ENCODE results near the gene NT5DC4. TPM values are rescaled to one million over a fixed set of nuclear protein-coding genes. Genes with fewer than 3 reads are reported as not detected.

NT5DC4 gene
- total RNA-seq, 2 experiments from 2014 or later, result not detected

- H3K4me3 Mint-ChIP-seq, result no peak overlapping the region
- H3K36me3 Mint-ChIP-seq, result peaks cover 54% of the 10 kb centered on the region
- no peak overlapping the region for H3K27ac Mint-ChIP-seq
- intact Hi-C loops (cut with micrococcal nuclease), result loop anchor here (5.0 kb wide), 1 partner anchor 62 kb away; no protein-coding TSS in a partner anchor
- ChIA-PET CTCF (interaction anchor here (1.5 to 2.3 kb wide), 2 partner anchors 11 to 125 kb away, joined by 7 to 13 read pairs; no protein-coding TSS in a partner anchor), POLR2A (no interaction called here)
- no peak for DNase-seq
- peaks cover 37% of the 10 kb centered on the region for H3K4me1 Mint-ChIP-seq (ENCODE audit: low read depth)
- H3K9me3 Mint-ChIP-seq, result no peaks in the 10 kb centered on the region
- no peaks in the 10 kb centered on the region for H3K27me3 Mint-ChIP-seq
Measured at GRCh38 chr2:112760149-112760548, 39.3 kb downstream of the NT5DC4 start.

- Mint-ChIP-seq H3K27ac (no peak overlapping the region), H3K36me3 (peaks cover 37% of the 10 kb centered on the region), H3K4me3 (no peak overlapping the region), H3K9me3 (no peaks in the 10 kb centered on the region), H3K4me1 (ENCODE audit: low read depth) (peaks cover 30% of the 10 kb centered on the region), H3K27me3 (no peaks in the 10 kb centered on the region)
- DNase-seq, result no peak
- POLR2A ChIA-PET, result no interaction called here
- intact Hi-C loops (cut with micrococcal nuclease), result loop anchor here (5.0 kb wide), 1 partner anchor 60 kb away; no protein-coding TSS in a partner anchor
- CTCF ChIA-PET, result interaction anchor here (1.2 to 2.9 kb wide), 3 partner anchors 12 to 178 kb away, joined by 4 to 23 read pairs (median 15); no protein-coding TSS in a partner anchor
Measured at GRCh38 chr2:112762276-112762675, 41.5 kb downstream of the NT5DC4 start.

- POLR2A ChIA-PET, result interaction anchor here (0.6 kb wide), 1 partner anchor 490 kb away, joined by 4 read pairs; no protein-coding TSS in a partner anchor
Measured at GRCh38 chr2:112764071-112765044, 43.5 kb downstream of the NT5DC4 start, which contains the start of gene CKAP2L. TSS of gene CKAP2L (minus strand) at chr2:112764609. CDS start at chr2:112764598, 11 bp downstream.

GRCh38 chr2:112765251-112765650 lies 44.4 kb downstream of the NT5DC4 start:
- Mint-ChIP-seq H3K27ac (peak overlapping the region; percentile 85), H3K4me3 (peak overlapping the region; percentile 90), H3K4me1 (ENCODE audit: low read depth) (peaks cover 31% of the 10 kb centered on the region), H3K36me3 (peaks cover 25% of the 10 kb centered on the region), H3K27me3 (no peaks in the 10 kb centered on the region), H3K9me3 (no peaks in the 10 kb centered on the region)
- ChIA-PET POLR2A (no interaction called here), CTCF (interaction anchor here (0.6 to 1.5 kb wide), 2 partner anchors 65 to 176 kb away, joined by 3 to 6 read pairs; no protein-coding TSS in a partner anchor)
- intact Hi-C loops (cut with micrococcal nuclease), result loop anchor here (2.0 kb wide), 1 partner anchor 40 kb away; no protein-coding TSS in a partner anchor
- peak; percentile 31 for DNase-seq

More at GRCh38 chr2:112764071-112765044, 43.5 kb downstream of the NT5DC4 start, which contains the start of gene CKAP2L:
- Mint-ChIP-seq H3K36me3 (peaks cover 26% of the 10 kb centered on the region), H3K4me3 (peak within 1 kb of the TSS; percentile 90), H3K27ac (peak within 1 kb of the TSS; percentile 85), H3K4me1 (ENCODE audit: low read depth) (peaks cover 31% of the 10 kb centered on the region), H3K27me3 (no peaks in the 10 kb centered on the region), H3K9me3 (no peaks in the 10 kb centered on the region)
- intact Hi-C loops (cut with micrococcal nuclease), result loop anchor here (1.0 to 5.0 kb wide), 4 partner anchors 15 to 117 kb away; no protein-coding TSS in a partner anchor
- peak; percentile 98 for DNase-seq
- CTCF ChIA-PET, result interaction anchor here (0.6 to 2.9 kb wide), 3 partner anchors 66 to 195 kb away, joined by 3 to 23 read pairs (median 4); no protein-coding TSS in a partner anchor

- H3K4me1 Mint-ChIP-seq (ENCODE audit: low read depth), result peaks cover 27% of the 10 kb centered on the region
- POLR2A ChIA-PET, result no interaction called here
- H3K27ac Mint-ChIP-seq, result peak overlapping the region; percentile 72
- peaks cover 8% of the 10 kb centered on the region for H3K36me3 Mint-ChIP-seq
- intact Hi-C loops (cut with micrococcal nuclease), result no loop called here
- no peaks in the 10 kb centered on the region for H3K9me3 Mint-ChIP-seq
- CTCF ChIA-PET, result interaction anchor here (1.4 to 1.9 kb wide), 2 partner anchors 18 to 118 kb away, joined by 4 to 6 read pairs; no protein-coding TSS in a partner anchor
- peak overlapping the region; percentile 12 for H3K4me3 Mint-ChIP-seq
- DNase-seq, result no peak
- no peaks in the 10 kb centered on the region for H3K27me3 Mint-ChIP-seq
Measured at GRCh38 chr2:112767693-112768330, 47.0 kb downstream of the NT5DC4 start.

GRCh38 chr2:112768432-112768831 lies 47.6 kb downstream of the NT5DC4 start:
- no peaks in the 10 kb centered on the region for H3K27me3 Mint-ChIP-seq
- H3K9me3 Mint-ChIP-seq, result no peaks in the 10 kb centered on the region
- peaks cover 20% of the 10 kb centered on the region for H3K4me1 Mint-ChIP-seq (ENCODE audit: low read depth)
- no peak for DNase-seq
- ChIA-PET CTCF (interaction anchor here (1.4 to 1.9 kb wide), 3 partner anchors 19 to 173 kb away, joined by 4 to 6 read pairs (median 5); no protein-coding TSS in a partner anchor), POLR2A (no interaction called here)
- H3K27ac Mint-ChIP-seq, result no peak overlapping the region
- H3K4me3 Mint-ChIP-seq, result no peak overlapping the region
- H3K36me3 Mint-ChIP-seq, result peaks cover 5% of the 10 kb centered on the region
- intact Hi-C loops (cut with micrococcal nuclease), result no loop called here

- Mint-ChIP-seq H3K36me3 (peaks cover 2% of the 10 kb centered on the region), H3K4me3 (no peak overlapping the region), H3K27me3 (no peaks in the 10 kb centered on the region), H3K4me1 (ENCODE audit: low read depth) (peaks cover 21% of the 10 kb centered on the region), H3K9me3 (no peaks in the 10 kb centered on the region), H3K27ac (no peak overlapping the region)
- ChIA-PET CTCF (interaction anchor here (2.7 kb wide), 1 partner anchor 23 kb away, joined by 10 read pairs; no protein-coding TSS in a partner anchor), POLR2A (no interaction called here)
- intact Hi-C loops (cut with micrococcal nuclease), result no loop called here
- no peak for DNase-seq
Measured at GRCh38 chr2:112772322-112772721, 51.5 kb downstream of the NT5DC4 start.

- Mint-ChIP-seq H3K27me3 (no peaks in the 10 kb centered on the region), H3K27ac (no peak overlapping the region), H3K36me3 (peaks cover 3% of the 10 kb centered on the region), H3K4me3 (no peak overlapping the region), H3K9me3 (no peaks in the 10 kb centered on the region), H3K4me1 (ENCODE audit: low read depth) (peaks cover 21% of the 10 kb centered on the region)
- no peak for DNase-seq
- ChIA-PET POLR2A (no interaction called here), CTCF (interaction anchor here (0.8 to 2.7 kb wide), 5 partner anchors 24 to 365 kb away, joined by 3 to 10 read pairs (median 3); no protein-coding TSS in a partner anchor)
- intact Hi-C loops (cut with micrococcal nuclease), result no loop called here
Measured at GRCh38 chr2:112772911-112773475, 52.2 kb downstream of the NT5DC4 start.

GRCh38 chr2:112773556-112773955 lies 52.7 kb downstream of the NT5DC4 start:
- ChIA-PET POLR2A (no interaction called here), CTCF (interaction anchor here (0.8 to 2.7 kb wide), 5 partner anchors 24 to 365 kb away, joined by 3 to 10 read pairs (median 3); no protein-coding TSS in a partner anchor)
- H3K9me3 Mint-ChIP-seq, result no peaks in the 10 kb centered on the region
- H3K4me1 Mint-ChIP-seq (ENCODE audit: low read depth), result peaks cover 16% of the 10 kb centered on the region
- no peaks in the 10 kb centered on the region for H3K27me3 Mint-ChIP-seq
- peaks cover 3% of the 10 kb centered on the region for H3K36me3 Mint-ChIP-seq
- intact Hi-C loops (cut with micrococcal nuclease), result no loop called here
- no peak overlapping the region for H3K27ac Mint-ChIP-seq
- H3K4me3 Mint-ChIP-seq, result no peak overlapping the region
- DNase-seq, result no peak

- ChIA-PET POLR2A (no interaction called here), CTCF (interaction anchor here (0.8 to 2.7 kb wide), 3 partner anchors 23 to 110 kb away, joined by 3 to 10 read pairs (median 8); no protein-coding TSS in a partner anchor)
Measured at GRCh38 chr2:112774536-112775285, 53.9 kb downstream of the NT5DC4 start.

GRCh38 chr2:112776113-112776512 lies 55.3 kb downstream of the NT5DC4 start:
- Mint-ChIP-seq H3K36me3 (peaks cover 3% of the 10 kb centered on the region), H3K4me1 (ENCODE audit: low read depth) (peaks cover 16% of the 10 kb centered on the region), H3K9me3 (no peaks in the 10 kb centered on the region), H3K27ac (no peak overlapping the region), H3K27me3 (no peaks in the 10 kb centered on the region), H3K4me3 (no peak overlapping the region)
- no peak for DNase-seq
- ChIA-PET CTCF (no interaction called here), POLR2A (no interaction called here)
- intact Hi-C loops (cut with micrococcal nuclease), result no loop called here

More at GRCh38 chr2:112774536-112775285, 53.9 kb downstream of the NT5DC4 start:
- Mint-ChIP-seq H3K27ac (no peak overlapping the region), H3K27me3 (no peaks in the 10 kb centered on the region), H3K4me3 (no peak overlapping the region), H3K36me3 (peaks cover 3% of the 10 kb centered on the region), H3K4me1 (ENCODE audit: low read depth) (peaks cover 16% of the 10 kb centered on the region), H3K9me3 (no peaks in the 10 kb centered on the region)
- DNase-seq, result no peak
- intact Hi-C loops (cut with micrococcal nuclease), result no loop called here
